ENCODE results near the gene ENC1. TPM values are rescaled to one million over a fixed set of nuclear protein-coding genes. Genes with fewer than 3 reads are reported as not detected.
A peak's percentile ranks its signal among the peaks of the same experiment; 100 is the strongest.

The ENC1 gene
- polyA plus RNA-seq, 6 donors from 2014 or later = 3.3 to 10.3 (median 4.9) TPM

DNA sequence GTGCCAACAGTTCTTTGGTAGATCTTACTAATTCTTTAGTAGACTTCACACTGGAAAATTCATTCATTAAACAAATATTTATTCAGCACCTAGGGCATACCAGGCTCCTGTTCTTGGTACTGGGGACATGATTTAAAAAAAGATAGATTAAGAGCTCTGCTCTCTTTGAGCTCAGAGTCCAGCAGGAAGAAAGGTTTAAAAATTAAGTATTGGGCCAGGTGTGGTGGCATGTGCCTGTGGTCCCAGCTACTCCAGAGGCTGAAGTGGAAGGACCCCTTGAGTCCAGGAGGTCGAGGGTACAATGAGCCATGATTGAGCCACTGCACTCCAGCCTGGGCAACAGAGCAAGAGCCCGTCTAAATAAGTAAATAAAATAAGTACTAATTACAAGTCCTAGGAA is 41.4 kb downstream of the ENC1 start:
- Mint-ChIP-seq H3K36me3 (no peaks in the 10 kb centered on the region), H3K27ac (no peak overlapping the region), H3K9me3 (no peaks in the 10 kb centered on the region), H3K4me1 (no peaks in the 10 kb centered on the region), H3K4me3 (no peak overlapping the region), H3K27me3 (peaks cover 3 to 43% (median 26%) of the 10 kb centered on the region in 3 donors)
- DNase-seq (no peak), ATAC-seq (ENCODE audit: low read depth in 2 of 2) (no peak)

DNA sequence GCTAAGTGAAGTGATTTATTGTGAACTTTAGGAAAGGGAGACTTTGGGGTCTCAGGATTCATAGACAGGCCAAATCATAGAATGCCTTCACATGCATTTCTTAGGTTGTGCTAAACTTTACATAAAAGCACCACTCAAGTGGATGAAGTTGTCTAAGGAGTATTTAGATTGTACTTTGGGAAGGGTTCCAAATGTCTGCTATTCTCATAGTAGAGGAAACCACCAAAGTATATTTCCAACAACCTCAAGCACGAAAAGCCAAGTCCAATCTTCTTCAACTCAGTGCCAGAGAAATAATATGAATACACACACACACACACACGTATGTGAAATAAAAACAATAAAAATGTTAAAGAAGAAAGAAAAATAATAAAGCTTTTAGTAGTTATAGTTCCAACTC is 41.8 kb downstream of the ENC1 start:
- Mint-ChIP-seq H3K4me1 (no peaks in the 10 kb centered on the region), H3K27me3 (peaks cover 3 to 43% (median 22%) of the 10 kb centered on the region in 3 donors), H3K9me3 (no peaks in the 10 kb centered on the region), H3K36me3 (no peaks in the 10 kb centered on the region), H3K27ac (no peak overlapping the region), H3K4me3 (no peak overlapping the region)
- ATAC-seq (ENCODE audit: low read depth in 2 of 2) (no peak), DNase-seq (no peak)

DNA sequence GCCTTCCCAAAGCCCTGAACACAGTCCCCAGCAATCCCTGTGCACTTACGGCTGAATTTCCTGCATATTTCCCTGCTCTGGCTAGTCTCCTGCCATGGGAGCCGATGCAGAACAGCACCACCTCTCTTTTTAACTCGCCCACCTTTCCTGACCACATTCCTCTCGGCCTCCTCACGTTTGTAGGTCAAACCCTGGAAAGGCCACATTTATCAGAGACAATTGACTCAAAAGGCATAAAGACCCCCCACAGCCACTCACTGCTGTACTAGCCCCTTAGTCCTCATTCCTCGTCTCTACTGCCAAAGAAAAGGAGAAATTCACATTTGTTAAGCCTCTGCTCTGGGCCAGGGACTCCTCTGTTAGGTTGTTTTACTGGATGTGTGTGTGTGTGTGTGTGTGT is 43.6 kb downstream of the ENC1 start:
- Mint-ChIP-seq H3K4me3 (no peak overlapping the region), H3K36me3 (no peaks in the 10 kb centered on the region), H3K9me3 (peaks cover 0 to 2% (median 0%) of the 10 kb centered on the region in 7 donors), H3K4me1 (no peaks in the 10 kb centered on the region), H3K27ac (no peak overlapping the region), H3K27me3 (peaks cover 6 to 45% (median 14%) of the 10 kb centered on the region in 3 donors)
- no peak for DNase-seq
- ATAC-seq (ENCODE audit: low read depth in 2 of 2) = no peak

DNA sequence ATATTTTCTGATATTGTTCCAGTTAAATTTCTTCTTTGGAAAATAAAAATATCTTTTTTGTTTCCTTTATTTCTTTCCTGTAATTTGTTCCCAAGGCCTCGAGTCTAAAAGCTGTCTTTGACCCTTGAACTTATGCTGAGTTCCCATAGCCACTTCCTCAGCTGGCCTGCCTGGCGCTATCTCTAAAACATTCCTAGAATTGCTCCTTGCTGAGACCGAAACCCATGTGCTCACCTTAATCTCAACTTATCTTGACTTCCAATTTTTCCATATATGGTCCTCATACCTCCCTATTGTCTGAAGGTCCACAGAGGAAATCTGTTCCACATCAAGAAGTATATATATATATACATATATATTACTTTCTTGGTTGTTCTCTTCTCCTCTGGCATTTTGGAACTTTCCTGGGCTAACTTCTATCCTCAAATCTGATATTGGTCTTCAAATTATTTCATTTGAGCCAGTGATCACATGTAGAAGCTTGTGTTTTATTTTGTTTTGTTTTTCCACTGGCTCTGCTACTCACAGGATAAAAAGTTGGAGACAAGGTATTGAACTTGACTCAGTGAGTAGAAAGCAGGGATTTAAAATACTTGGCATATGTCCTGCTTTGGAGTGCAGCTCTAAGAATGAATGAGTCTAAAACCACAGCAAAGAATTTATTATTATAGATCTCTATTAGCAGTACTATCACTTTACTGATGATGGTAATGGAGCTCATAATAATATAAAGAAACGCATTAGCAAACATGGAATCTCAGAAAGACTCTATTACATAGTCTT is 45.2 kb downstream of the ENC1 start:
- ATAC-seq (ENCODE audit: low read depth in 2 of 2) (no peak), DNase-seq (no peak)
- H3K27ac Mint-ChIP-seq = no peak overlapping the region
- H3K9me3 Mint-ChIP-seq = peaks cover 0 to 6% (median 0%) of the 10 kb centered on the region in 7 donors
- H3K36me3 Mint-ChIP-seq = peaks cover 0 to 7% of the 10 kb centered on the region in 2 donors
- peaks cover 18 to 52% (median 28%) of the 10 kb centered on the region in 3 donors for H3K27me3 Mint-ChIP-seq
- H3K4me1 Mint-ChIP-seq = no peaks in the 10 kb centered on the region
- no peak overlapping the region for H3K4me3 Mint-ChIP-seq

DNA sequence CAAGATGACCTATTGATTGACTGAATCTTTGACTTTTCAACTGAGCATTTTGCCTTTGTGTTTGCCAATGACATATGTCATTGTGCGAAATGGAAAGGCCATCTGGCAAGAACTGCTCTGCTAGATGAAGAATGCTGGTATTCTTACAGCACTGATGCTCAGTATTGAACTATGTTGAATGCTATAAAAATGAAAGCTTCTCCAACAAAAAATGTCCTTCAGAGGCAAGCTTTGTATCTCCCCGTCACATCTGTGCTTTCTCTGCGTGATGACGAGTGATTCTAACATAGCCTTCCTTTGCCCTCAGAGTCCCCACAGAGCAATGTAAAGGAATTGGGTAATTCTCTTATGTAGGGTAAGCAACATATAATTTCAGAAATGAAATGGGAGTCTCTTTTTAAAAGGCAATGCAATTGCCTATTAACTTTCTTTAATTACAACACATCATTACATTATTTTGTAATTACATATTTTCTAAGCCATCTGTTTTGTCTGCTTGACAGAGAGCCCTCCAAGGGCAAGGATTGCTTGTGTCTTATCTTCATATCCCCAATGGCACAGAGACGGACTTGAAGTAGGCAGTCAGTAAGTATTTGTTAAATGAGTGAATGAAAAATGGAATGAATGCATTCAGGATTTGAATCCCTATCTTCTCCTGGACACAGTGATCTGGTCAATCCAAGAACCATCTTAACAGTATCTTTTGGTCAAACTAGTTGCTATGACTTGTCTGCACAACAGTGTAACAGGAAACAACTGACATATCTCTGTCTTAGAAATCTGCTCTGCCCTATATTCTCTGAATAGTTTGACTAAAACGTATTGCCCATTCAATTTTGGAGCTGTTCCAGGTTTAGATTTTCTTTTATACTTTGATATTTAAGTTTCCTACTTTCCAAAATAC is 46.1 kb downstream of the ENC1 start:
- no peak for ATAC-seq (ENCODE audit: low read depth in 2 of 2)
- Mint-ChIP-seq H3K9me3 (peaks cover 0 to 6% (median 0%) of the 10 kb centered on the region in 7 donors), H3K4me1 (no peaks in the 10 kb centered on the region), H3K27ac (no peak overlapping the region), H3K4me3 (no peak overlapping the region), H3K27me3 (peaks cover 23 to 54% (median 31%) of the 10 kb centered on the region in 3 donors), H3K36me3 (peaks cover 0 to 9% of the 10 kb centered on the region in 2 donors)
- DNase-seq = no peak

DNA sequence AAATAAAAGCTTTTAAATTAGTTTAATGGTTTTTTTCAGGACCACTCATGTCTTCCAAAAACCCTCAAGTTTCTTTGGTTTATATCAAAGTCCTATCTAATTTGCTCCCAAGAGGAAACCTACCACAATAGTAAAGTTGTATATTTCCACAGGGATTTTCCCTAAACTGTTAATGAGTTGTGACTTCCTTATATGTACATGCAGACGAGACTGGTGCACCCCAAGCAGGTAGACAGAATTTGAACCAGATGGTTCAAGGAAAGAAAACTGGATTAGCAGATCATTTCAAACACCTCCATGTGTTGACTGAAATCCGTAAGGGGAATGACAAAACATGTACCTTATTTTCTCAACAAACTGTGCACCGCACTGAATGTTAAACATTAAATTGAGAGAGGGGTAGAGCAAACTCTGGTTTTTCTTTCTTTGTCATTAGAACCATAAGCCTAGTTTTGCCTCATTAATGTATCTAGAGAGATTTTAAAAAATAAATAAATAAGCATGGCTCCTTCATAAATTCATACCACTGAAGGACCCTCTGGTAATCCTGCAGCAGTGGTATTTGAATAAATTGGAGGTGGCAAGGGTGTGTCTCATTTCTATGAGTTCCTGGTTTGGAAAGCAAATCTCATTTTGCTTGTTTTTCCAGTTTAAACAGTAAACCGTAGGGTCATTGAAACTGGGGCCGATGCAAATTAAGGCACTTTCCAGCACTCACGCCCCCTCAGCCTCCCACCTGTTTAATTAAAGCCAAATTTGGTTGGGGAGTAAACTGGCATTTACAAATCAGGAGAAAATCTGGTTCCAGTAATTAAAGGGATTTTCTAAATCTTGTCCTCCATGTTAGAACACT is 51.1 kb downstream of the ENC1 start:
- Mint-ChIP-seq H3K4me1 (peaks cover 6 to 8% (median 8%) of the 10 kb centered on the region in 3 donors), H3K27ac (no peak overlapping the region), H3K4me3 (no peak overlapping the region), H3K27me3 (peaks cover 19 to 42% (median 28%) of the 10 kb centered on the region in 3 donors), H3K9me3 (peaks cover 0 to 6% (median 0%) of the 10 kb centered on the region in 7 donors), H3K36me3 (peaks cover 0 to 9% of the 10 kb centered on the region in 2 donors)
- ATAC-seq (ENCODE audit: low read depth in 2 of 2) = no peak
- no peak for DNase-seq

DNA sequence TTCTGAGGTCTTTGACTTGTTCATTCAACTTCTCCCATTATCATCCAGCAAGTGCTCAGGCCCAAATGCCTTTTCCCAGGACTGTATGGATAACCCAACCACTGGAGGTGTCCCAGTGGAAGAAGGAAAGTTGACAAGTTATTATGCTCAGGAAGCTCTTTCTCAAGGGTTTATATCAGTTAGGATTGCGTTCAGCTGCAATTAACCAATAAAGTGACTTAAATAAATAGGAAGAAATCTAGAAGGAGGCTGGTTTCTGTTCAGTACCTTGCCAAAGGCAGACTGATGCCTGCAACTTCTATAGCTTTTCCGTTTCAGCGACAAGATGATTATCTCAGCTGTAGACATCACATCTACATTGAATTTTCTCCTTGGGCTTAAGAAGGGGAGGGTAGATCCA is 52.1 kb downstream of the ENC1 start:
- peaks cover 0 to 6% (median 0%) of the 10 kb centered on the region in 7 donors for H3K9me3 Mint-ChIP-seq
- H3K27me3 Mint-ChIP-seq = peaks cover 19 to 34% (median 28%) of the 10 kb centered on the region in 3 donors
- DNase-seq (no peak), ATAC-seq (ENCODE audit: low read depth in 2 of 2) (no peak)
- H3K27ac Mint-ChIP-seq = no peak overlapping the region
- no peak overlapping the region for H3K4me3 Mint-ChIP-seq
- peaks cover 6 to 8% (median 8%) of the 10 kb centered on the region in 3 donors for H3K4me1 Mint-ChIP-seq
- peaks cover 0 to 9% of the 10 kb centered on the region in 2 donors for H3K36me3 Mint-ChIP-seq

DNA sequence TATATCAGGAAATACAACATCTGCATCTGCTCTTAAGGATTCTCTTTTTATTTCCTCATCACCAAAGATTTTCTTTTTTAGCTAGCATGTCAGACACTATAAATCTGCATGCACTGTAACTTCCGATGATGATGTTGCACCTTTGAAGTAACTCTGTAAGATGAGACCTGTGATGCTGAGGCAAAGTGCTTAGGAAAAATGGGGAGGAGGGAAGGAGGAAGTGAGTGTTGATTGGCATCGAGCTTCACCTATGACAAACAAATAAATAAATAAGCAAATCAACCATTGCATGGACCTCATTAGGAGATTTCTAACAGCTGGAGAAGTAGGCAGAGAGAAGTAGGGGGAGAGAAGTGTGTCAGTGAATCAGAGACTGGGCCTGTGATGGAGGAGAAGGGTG is 52.6 kb downstream of the ENC1 start:
- no peak overlapping the region for H3K27ac Mint-ChIP-seq

DNA sequence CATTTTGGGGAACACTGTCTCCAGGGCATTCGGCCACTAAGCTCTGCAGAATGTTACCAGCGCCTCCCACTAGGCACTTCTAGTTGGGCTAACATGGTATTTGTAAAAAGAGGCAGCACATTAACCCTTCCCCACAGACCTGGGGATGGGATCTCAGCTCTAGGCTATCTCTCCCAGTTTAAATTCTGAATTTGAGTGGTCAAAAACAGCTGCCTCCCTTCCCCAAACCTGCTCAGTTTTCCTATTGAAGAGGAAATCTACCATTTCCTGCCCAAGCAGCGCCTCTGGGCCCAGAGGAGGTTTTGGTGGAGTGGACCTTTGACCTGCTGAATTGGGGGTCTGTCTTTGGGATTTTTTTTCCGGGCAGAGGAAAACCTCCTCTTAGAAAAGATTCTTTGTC is 53.2 kb downstream of the ENC1 start:
- Mint-ChIP-seq H3K4me1 (peaks cover 6 to 14% (median 8%) of the 10 kb centered on the region in 3 donors), H3K27ac (no peak overlapping the region), H3K36me3 (peaks cover 0 to 9% of the 10 kb centered on the region in 2 donors), H3K9me3 (peaks cover 0 to 6% (median 0%) of the 10 kb centered on the region in 7 donors), H3K4me3 (no peak overlapping the region), H3K27me3 (peaks cover 19 to 38% (median 37%) of the 10 kb centered on the region in 3 donors)
- DNase-seq = no peak
- no peak for ATAC-seq (ENCODE audit: low read depth in 2 of 2)

More for the DNA sequence above, 52.6 kb downstream of the ENC1 start:
- Mint-ChIP-seq H3K9me3 (peaks cover 0 to 6% (median 0%) of the 10 kb centered on the region in 7 donors), H3K36me3 (peaks cover 0 to 9% of the 10 kb centered on the region in 2 donors), H3K27me3 (peaks cover 19 to 33% (median 31%) of the 10 kb centered on the region in 3 donors), H3K4me3 (peak overlapping the region in 1 of 8 donors; percentile 15), H3K4me1 (peaks cover 6 to 10% (median 8%) of the 10 kb centered on the region in 3 donors)
- DNase-seq (no peak), ATAC-seq (ENCODE audit: low read depth in 2 of 2) (no peak)

DNA sequence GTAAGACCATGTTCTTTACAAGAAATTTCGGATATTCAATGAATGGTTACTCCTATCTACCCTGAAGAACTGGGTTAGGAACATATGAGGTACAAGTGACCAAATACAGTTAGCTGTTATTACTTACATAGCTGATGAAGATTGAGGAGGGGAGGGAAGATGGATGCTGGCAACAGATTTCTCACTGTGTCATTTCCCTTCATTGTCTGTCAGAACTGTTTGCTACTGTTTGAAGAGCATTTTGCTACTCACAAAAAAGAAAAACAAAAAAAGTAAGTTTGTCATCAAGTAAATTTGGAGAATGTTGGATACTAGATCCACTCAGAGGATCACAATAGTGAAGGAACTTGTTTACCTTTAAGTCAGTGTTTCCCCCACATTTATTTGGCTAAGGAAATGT is 53.7 kb downstream of the ENC1 start:
- Mint-ChIP-seq H3K27ac (no peak overlapping the region), H3K9me3 (peaks cover 0 to 3% (median 0%) of the 10 kb centered on the region in 7 donors), H3K4me1 (peaks cover 6 to 14% (median 8%) of the 10 kb centered on the region in 3 donors), H3K36me3 (peaks cover 0 to 9% of the 10 kb centered on the region in 2 donors), H3K27me3 (peaks cover 17 to 35% (median 35%) of the 10 kb centered on the region in 3 donors), H3K4me3 (no peak overlapping the region)
- DNase-seq = no peak
- no peak for ATAC-seq (ENCODE audit: low read depth in 2 of 2)

DNA sequence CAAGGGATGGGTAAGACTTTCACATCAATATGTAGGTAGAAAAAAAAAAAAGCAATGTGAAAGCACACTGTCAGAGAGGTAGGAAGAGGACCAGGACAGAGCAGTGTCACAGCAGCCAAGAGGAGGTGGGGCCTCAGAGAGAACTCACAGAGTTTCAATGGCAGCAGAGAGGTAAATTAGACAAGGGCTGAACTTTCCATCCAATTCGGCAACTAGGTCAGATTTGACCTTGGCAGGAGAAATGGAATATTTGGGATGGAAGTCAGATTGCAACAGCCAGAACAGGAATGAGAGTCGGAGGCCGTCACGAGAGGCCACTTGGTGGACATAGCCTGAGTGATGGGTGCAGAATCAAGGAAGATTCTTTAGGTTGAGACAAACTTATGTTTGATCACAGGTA is 57.7 kb downstream of the ENC1 start:
- DNase-seq = no peak
- no peak overlapping the region for H3K4me3 Mint-ChIP-seq
- ATAC-seq (ENCODE audit: low read depth in 2 of 2) = no peak
- H3K36me3 Mint-ChIP-seq = no peaks in the 10 kb centered on the region
- peaks cover 5 to 18% (median 14%) of the 10 kb centered on the region in 3 donors for H3K27me3 Mint-ChIP-seq
- H3K4me1 Mint-ChIP-seq = peaks cover 6 to 14% (median 8%) of the 10 kb centered on the region in 3 donors
- H3K9me3 Mint-ChIP-seq = peaks cover 0 to 1% (median 0%) of the 10 kb centered on the region in 7 donors
- peak overlapping the region in 1 of 6 donors; percentile 58 for H3K27ac Mint-ChIP-seq

DNA sequence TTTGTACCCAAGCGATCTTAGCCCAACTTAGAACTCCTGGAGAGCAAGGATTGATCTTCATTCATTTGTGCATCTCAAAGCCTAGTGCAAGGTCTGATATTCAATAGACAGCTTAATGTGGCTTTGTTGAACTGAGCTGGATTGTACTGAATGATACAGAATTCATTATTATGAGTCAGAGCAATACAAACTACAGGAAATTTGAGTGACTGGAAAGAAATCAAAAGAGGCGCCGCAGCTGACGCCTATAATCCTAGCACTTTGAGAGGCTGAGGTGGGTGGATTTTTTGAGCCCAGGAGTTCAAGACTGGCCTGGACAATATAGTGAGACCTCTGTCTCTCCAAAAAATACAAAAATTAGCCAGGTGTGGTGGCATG is 58.6 kb downstream of the ENC1 start:
- no peaks in the 10 kb centered on the region for H3K36me3 Mint-ChIP-seq
- peaks cover 10 to 17% (median 14%) of the 10 kb centered on the region in 3 donors for H3K4me1 Mint-ChIP-seq
- no peak overlapping the region for H3K4me3 Mint-ChIP-seq
- H3K27ac Mint-ChIP-seq = no peak overlapping the region
- peaks cover 0 to 1% (median 0%) of the 10 kb centered on the region in 7 donors for H3K9me3 Mint-ChIP-seq
- DNase-seq (no peak), ATAC-seq (ENCODE audit: low read depth in 2 of 2) (no peak)
- peaks cover 8 to 18% (median 12%) of the 10 kb centered on the region in 3 donors for H3K27me3 Mint-ChIP-seq
